PFSK-1 (cell line): Measurements from ENCODE around the gene PDE8B.

Experiments
- FOXP2 ChIP-seq: optimal IDR thresholded peaks from 2 replicates; pipeline ENCODE3; 2011; ENCODE audit warnings: borderline replicate concordance, control low read depth, inconsistent platforms; ENCODE audit not compliant: insufficient read depth; ENCODE audit errors: extremely low read length, extremely low read depth
- POLR2AphosphoS5 ChIP-seq: IDR thresholded peaks from 2 replicates; pipeline ENCODE4 v1.6.1; 2012; ENCODE audit warnings: low read depth, mild to moderate bottlenecking, control low read depth, low read length, moderate library complexity
- REST ChIP-seq, 2 experiments: IDR thresholded peaks; 2 replicates each; pipeline versions ENCODE4 v1.6.1 to v1.8.0; 2011 to 2012; ENCODE audit warnings: low read depth in 2 of 2, low read length in 2 of 2, control low read depth in 1 of 2, inconsistent platforms in 1 of 2, mild to moderate bottlenecking in 1 of 2, moderate library complexity in 1 of 2; ENCODE audit not compliant: insufficient read depth in 1 of 2
- SIN3A ChIP-seq: IDR thresholded peaks from 2 replicates; pipeline ENCODE4 v1.6.1; 2012; ENCODE audit warnings: mild to moderate bottlenecking, low read length, moderate library complexity, borderline replicate concordance; ENCODE audit not compliant: insufficient read depth
- TAF1 ChIP-seq: IDR thresholded peaks from 2 replicates; pipeline ENCODE4 v1.6.1; 2012; ENCODE audit warnings: low read length, control low read depth, borderline replicate concordance; ENCODE audit not compliant: insufficient read depth

The PDE8B gene

DNA sequence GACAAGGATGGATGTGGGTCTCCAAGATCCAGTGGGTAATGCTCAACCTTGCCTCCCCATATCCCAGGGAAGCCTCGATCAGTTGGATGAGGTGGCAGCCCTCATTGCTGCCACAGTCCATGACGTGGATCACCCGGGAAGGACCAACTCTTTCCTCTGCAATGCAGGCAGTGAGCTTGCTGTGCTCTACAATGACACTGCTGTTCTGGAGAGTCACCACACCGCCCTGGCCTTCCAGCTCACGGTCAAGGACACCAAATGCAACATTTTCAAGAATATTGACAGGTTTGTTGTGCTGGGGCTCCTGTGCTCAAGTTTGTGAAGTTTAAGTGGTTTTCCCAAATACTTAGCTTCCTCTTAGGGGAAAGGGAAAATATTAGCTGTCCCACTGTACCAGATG lies 207.7 kb downstream of the PDE8B start:
- TF ChIP-seq SIN3A, result no peak
- TF ChIP-seq TAF1, result no peak
- TF ChIP-seq FOXP2, result no peak
- TF ChIP-seq POLR2AphosphoS5, result no peak
- TF ChIP-seq REST (IDR thresholded peaks at IDR 0.05; ENCODE audit: insufficient read depth in 1 of 2, low read depth in 2 of 2, low read length in 2 of 2), result no peak

- no peak for TF ChIP-seq TAF1
- no peak for TF ChIP-seq SIN3A
- TF ChIP-seq FOXP2, result no peak
These were observed 208.4 kb downstream of the PDE8B start for GRCh38 chr5:77418601-77419581.

DNA sequence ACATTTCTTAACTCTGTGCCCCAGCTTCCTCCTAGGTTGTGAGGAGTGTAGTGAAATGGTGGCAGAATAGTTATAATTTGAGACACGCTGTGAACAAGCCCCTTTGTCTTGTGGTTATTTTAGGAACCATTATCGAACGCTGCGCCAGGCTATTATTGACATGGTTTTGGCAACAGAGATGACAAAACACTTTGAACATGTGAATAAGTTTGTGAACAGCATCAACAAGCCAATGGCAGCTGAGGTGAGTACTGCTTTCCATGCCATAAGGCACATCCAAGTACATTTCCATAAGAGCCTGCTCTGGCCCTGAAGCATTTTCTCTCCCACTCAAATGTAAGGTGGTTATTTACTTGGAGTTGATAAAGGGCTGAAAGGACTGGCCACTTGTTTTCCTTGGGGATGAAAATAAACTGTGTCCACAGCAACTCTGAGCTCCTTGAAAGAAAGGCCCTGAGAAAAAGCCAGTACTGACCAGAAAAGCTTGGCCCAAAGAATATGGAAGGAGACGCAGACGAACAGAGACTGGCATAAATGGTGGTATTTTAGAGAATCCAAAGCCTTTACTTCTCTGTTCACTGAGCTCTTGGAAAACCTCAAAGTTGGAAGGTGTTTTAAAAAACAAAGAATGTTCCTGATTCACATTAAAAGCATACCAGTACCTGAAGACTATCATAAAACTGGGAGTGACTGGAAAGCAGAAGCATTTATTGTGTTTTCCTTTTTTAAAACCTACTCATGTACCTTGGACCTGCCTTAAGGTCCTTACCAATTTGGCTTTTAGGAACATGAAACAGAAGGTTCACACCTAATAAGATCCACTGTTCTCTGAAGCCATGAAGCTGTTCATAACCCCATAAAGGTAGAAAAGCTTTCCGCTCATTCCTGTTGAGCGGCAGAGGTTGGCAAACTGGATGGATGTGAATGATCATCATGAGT lies 209.4 kb downstream of the PDE8B start:
- TF ChIP-seq POLR2AphosphoS5 (no peak), SIN3A (no peak), FOXP2 (no peak), REST (IDR thresholded peaks at IDR 0.05; ENCODE audit: insufficient read depth in 1 of 2, low read depth in 2 of 2, low read length in 2 of 2) (no peak), TAF1 (no peak)

DNA sequence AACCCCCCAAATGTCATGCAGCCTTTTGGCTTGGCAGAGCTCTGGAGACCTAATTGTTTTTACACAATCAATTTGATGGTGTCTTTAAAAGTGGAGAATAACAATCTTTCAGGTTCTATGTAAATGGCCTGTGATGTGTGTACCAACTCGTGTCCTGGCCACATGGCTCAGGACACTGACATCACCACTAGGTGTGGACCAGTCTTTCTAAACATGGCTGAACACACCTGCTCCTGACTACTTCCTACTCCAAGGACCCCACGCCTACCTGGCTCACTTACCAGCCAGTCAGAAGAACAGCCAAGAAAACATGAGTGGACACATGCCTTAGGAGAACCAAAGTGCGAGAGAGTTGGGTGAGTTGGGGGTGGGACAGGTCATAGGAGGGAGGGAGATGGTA lies 210.5 kb downstream of the PDE8B start:
- TF ChIP-seq SIN3A (no peak), FOXP2 (no peak), TAF1 (no peak), POLR2AphosphoS5 (no peak)

DNA sequence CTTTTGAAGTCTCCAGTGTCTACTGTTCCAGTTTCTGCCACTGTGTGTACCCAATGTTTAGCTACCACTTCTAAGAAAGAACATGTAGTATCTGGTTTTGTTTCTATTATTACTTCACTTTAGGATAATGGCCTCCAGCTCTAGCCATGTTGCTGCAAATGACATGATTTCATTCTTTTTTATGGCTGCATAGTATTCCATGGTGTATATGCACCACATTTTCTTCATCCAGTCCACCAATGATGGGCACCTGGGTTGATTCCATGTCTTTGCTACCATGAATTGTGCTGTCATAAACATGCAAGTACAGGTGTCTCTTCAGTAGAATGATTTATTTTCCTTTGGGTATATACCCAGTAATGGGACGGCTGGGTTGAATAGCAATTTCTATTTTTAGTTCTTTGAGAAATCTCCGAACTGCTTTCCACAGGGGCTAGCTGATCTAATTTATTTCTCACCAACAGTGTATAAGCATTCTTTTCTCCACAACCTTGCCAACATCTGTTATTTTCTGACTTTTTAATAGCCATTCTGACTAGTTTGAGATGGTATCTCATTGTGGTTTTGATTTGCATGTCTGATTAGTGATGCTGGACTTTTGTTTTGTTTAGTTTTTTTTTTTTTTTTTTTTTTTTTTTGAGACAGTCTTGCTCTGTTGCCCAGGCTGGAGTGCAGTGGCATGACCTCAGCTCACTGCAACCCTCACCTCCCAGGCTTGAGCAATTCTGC lies 212.7 kb downstream of the PDE8B start:
- TF ChIP-seq POLR2AphosphoS5 (no peak), FOXP2 (no peak), TAF1 (no peak), REST (IDR thresholded peaks at IDR 0.05; ENCODE audit: insufficient read depth in 1 of 2, low read depth in 2 of 2, low read length in 2 of 2) (no peak), SIN3A (no peak)
